ENCODE measurements around the gene RBP2. TPM values are rescaled to one million over a fixed set of nuclear protein-coding genes. Genes with fewer than 3 reads are reported as not detected.
"Not testable (repeated sequence)": the region's sequence is repeated elsewhere in the genome, so short reads cannot be mapped to it uniquely, and the experiment has no call there.

Gene RBP2
- total RNA-seq, 1 donor from 2014 or later = not detected

GRCh38 chr3:139427283-139428060 lies 48.8 kb downstream of the RBP2 start:
- H3K36me3 Mint-ChIP-seq (ENCODE audit: low read depth) = no peaks in the 10 kb centered on the region
- no peak overlapping the region for H3K4me3 Mint-ChIP-seq
- H3K27me3 Mint-ChIP-seq (ENCODE audit: insufficient read depth) = no peaks in the 10 kb centered on the region
- H3K9me3 Mint-ChIP-seq = no peaks in the 10 kb centered on the region
- intact Hi-C loops (cut with micrococcal nuclease) = loop anchor here (1.0 to 5.0 kb wide), 4 partner anchors 135 to 1310 kb away; no protein-coding TSS in a partner anchor
- no peaks in the 10 kb centered on the region for H3K4me1 Mint-ChIP-seq (ENCODE audit: low read depth)
- DNase-seq (ENCODE audit: low spot score) = peak; percentile 9
- H3K27ac Mint-ChIP-seq = no peak overlapping the region

GRCh38 chr3:139425745-139426400 lies 50.4 kb downstream of the RBP2 start:
- intact Hi-C loops (cut with micrococcal nuclease) = loop anchor here (5.0 kb wide), 2 partner anchors 516 to 1311 kb away; no protein-coding TSS in a partner anchor
- Mint-ChIP-seq H3K36me3 (ENCODE audit: low read depth) (no peaks in the 10 kb centered on the region), H3K27ac (no peak overlapping the region), H3K9me3 (no peaks in the 10 kb centered on the region), H3K27me3 (ENCODE audit: insufficient read depth) (no peaks in the 10 kb centered on the region), H3K4me1 (ENCODE audit: low read depth) (no peaks in the 10 kb centered on the region), H3K4me3 (no peak overlapping the region)
- no peak for DNase-seq (ENCODE audit: low spot score)

DNA sequence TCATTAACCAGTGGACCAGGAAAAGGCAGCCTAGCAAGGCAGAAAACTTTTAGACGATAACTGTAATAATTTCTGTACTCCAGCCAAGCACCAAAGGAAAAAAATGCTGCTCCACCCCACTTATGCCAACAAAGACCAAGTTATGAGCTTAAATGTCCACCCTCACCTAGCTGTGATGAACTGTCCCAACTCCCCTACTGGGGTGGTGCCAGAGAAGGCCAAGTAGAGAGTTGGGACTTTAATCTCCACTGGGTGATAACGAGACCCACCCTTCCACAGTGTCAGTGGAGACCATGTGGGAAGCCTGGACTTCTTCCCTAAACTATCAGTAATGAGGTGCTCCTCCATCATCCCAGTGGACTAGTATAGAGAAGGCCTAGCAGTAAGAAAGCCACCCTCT lies 53.1 kb downstream of the RBP2 start:
- Mint-ChIP-seq H3K27ac (no peak overlapping the region), H3K36me3 (ENCODE audit: low read depth) (no peaks in the 10 kb centered on the region), H3K9me3 (no peaks in the 10 kb centered on the region), H3K4me3 (no peak overlapping the region), H3K4me1 (ENCODE audit: low read depth) (no peaks in the 10 kb centered on the region), H3K27me3 (ENCODE audit: insufficient read depth) (no peaks in the 10 kb centered on the region)
- intact Hi-C loops (cut with micrococcal nuclease) = no loop called here
- no peak for DNase-seq (ENCODE audit: low spot score)

GRCh38 chr3:139421460-139421859 lies 54.9 kb downstream of the RBP2 start:
- no peak for DNase-seq (ENCODE audit: low spot score)
- Mint-ChIP-seq H3K4me1 (ENCODE audit: low read depth) (no peaks in the 10 kb centered on the region), H3K9me3 (peaks cover 10% of the 10 kb centered on the region), H3K27ac (no peak overlapping the region), H3K36me3 (ENCODE audit: low read depth) (no peaks in the 10 kb centered on the region), H3K4me3 (no peak overlapping the region), H3K27me3 (ENCODE audit: insufficient read depth) (peaks cover 6% of the 10 kb centered on the region)
- intact Hi-C loops (cut with micrococcal nuclease) = no loop called here

- peaks cover 10% of the 10 kb centered on the region for H3K9me3 Mint-ChIP-seq
- intact Hi-C loops (cut with micrococcal nuclease) = no loop called here
- DNase-seq (ENCODE audit: low spot score) = no peak
- peaks cover 6% of the 10 kb centered on the region for H3K27me3 Mint-ChIP-seq (ENCODE audit: insufficient read depth)
- H3K4me3 Mint-ChIP-seq = no peak overlapping the region
- H3K36me3 Mint-ChIP-seq (ENCODE audit: low read depth) = no peaks in the 10 kb centered on the region
- no peaks in the 10 kb centered on the region for H3K4me1 Mint-ChIP-seq (ENCODE audit: low read depth)
- H3K27ac Mint-ChIP-seq = no peak overlapping the region
Measured at GRCh38 chr3:139421040-139421439, 55.3 kb downstream of the RBP2 start.

- Mint-ChIP-seq H3K9me3 (peaks cover 17% of the 10 kb centered on the region), H3K36me3 (ENCODE audit: low read depth) (no peaks in the 10 kb centered on the region), H3K4me3 (no peak overlapping the region), H3K27ac (no peak overlapping the region), H3K4me1 (ENCODE audit: low read depth) (no peaks in the 10 kb centered on the region), H3K27me3 (ENCODE audit: insufficient read depth) (peaks cover 7% of the 10 kb centered on the region)
- DNase-seq (ENCODE audit: low spot score) = no peak
- intact Hi-C loops (cut with micrococcal nuclease) = no loop called here
Measured at GRCh38 chr3:139418144-139418543, 58.2 kb downstream of the RBP2 start.

- Mint-ChIP-seq H3K36me3 (ENCODE audit: low read depth) (no peaks in the 10 kb centered on the region), H3K27me3 (ENCODE audit: insufficient read depth) (peaks cover 7% of the 10 kb centered on the region), H3K4me3 (no peak overlapping the region), H3K9me3 (peaks cover 26% of the 10 kb centered on the region), H3K27ac (no peak overlapping the region), H3K4me1 (ENCODE audit: low read depth) (no peaks in the 10 kb centered on the region)
- intact Hi-C loops (cut with micrococcal nuclease) = no loop called here
- no peak for DNase-seq (ENCODE audit: low spot score)
Measured at GRCh38 chr3:139416275-139416674, 60.0 kb downstream of the RBP2 start.

GRCh38 chr3:139414608-139415224 lies 61.6 kb downstream of the RBP2 start:
- no peak for DNase-seq (ENCODE audit: low spot score)
- Mint-ChIP-seq H3K36me3 (ENCODE audit: low read depth) (no peaks in the 10 kb centered on the region), H3K27ac (no peak overlapping the region), H3K27me3 (ENCODE audit: insufficient read depth) (peaks cover 7% of the 10 kb centered on the region), H3K9me3 (peaks cover 26% of the 10 kb centered on the region), H3K4me3 (no peak overlapping the region), H3K4me1 (ENCODE audit: low read depth) (no peaks in the 10 kb centered on the region)
- intact Hi-C loops (cut with micrococcal nuclease) = no loop called here

DNA sequence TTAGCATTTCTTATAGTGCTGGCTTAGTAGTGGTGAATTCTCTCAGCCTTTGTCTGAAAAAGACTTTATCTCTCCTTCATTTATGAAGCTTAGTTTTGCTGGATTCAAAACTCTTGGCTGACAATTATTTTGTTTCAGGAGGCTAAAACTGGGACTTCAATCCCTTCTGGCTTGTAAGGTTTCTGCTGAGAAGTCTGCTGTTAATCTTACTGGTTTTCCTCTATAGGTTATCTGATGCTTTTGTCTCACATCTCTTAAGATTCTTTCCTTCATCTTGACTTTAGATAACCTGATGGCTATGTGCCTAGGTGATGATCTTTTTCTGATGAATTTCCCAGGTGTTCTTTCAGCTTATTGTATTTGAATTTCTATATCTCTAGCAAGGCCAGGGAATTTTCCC lies 63.4 kb downstream of the RBP2 start:
- H3K27me3 Mint-ChIP-seq (ENCODE audit: insufficient read depth); intact Hi-C loops (cut with micrococcal nuclease); H3K4me1 Mint-ChIP-seq (ENCODE audit: low read depth); DNase-seq (ENCODE audit: low spot score); H3K36me3 Mint-ChIP-seq (ENCODE audit: low read depth); H3K4me3 Mint-ChIP-seq; H3K27ac Mint-ChIP-seq: not testable (repeated sequence)
- peaks cover 36% of the 10 kb centered on the region for H3K9me3 Mint-ChIP-seq

Other genes starting within 250 kb of the RBP2 start
- 48.4 and 54.7 TPM in 2 replicates for gene MRPS22, start 132.5 kb downstream of the RBP2 start, total RNA-seq
- 96.9 and 103 TPM in 2 replicates for gene COPB2, start 86.9 kb downstream of the RBP2 start, total RNA-seq
- gene RBP1, start 63.2 kb upstream of the RBP2 start, total RNA-seq = not detected in 2 replicates
- gene NMNAT3, start 201.5 kb upstream of the RBP2 start, total RNA-seq = 1.1 and 1.2 TPM in 2 replicates

Measured in activated T-helper 1 cell treated with anti-CD3 and anti-CD28 coated beads, Interleukin-12 subunit alpha, Interleukin-12 subunit beta, Interleukin-2, Interleukin-4 antibody, amounts not matched to agents 30 ng/mL and 10 ng/mL and 1 ng/mL, durations not matched to agents 14 hours and 24 hours and 36 hours (primary cell).